H1 (cell line): ENCODE measurements around the gene CGB7. TPM values are rescaled to one million over a fixed set of nuclear protein-coding genes. Genes with fewer than 3 reads are reported as not detected.

Experiments used
- ATF2 ChIP-seq: IDR thresholded peaks from 2 replicates; pipeline ENCODE4 v1.6.1; 2012; ENCODE audit warnings: low read length, inconsistent platforms
- CBX5 ChIP-seq: fragments of 300-800, 300-1000 bp; sonication (generic); IDR thresholded peaks from 2 replicates; pipeline ENCODE4 v1.7.1; 2016; ENCODE audit warnings: antibody characterized with exemption, low read length, low read depth
- HDAC2 ChIP-seq, 2 experiments: fragments of 300-600 bp in 1 of 2; sonication (generic) in 1 of 2; IDR thresholded peaks; 2 replicates each; pipeline ENCODE4 v1.6.1; 2011 to 2012; ENCODE audit warnings: low read depth in 2 of 2, low read length in 2 of 2, mild to moderate bottlenecking in 2 of 2, moderate library complexity in 2 of 2, borderline replicate concordance in 1 of 2, inconsistent platforms in 1 of 2
- KDM1A ChIP-seq: fragments of 200-600, 300-600 bp; sonication (generic); IDR thresholded peaks from 2 replicates; pipeline ENCODE4 v1.7.1; 2016; ENCODE audit warnings: mild to moderate bottlenecking, low read length, borderline replicate concordance
- MAFK ChIP-seq: IDR thresholded peaks from 2 replicates; pipeline ENCODE4 v1.6.1; 2012; ENCODE audit warnings: low read depth, mild to moderate bottlenecking, improper control_type of control experiment, low read length
- PHF8 ChIP-seq: fragments of 200-600 bp; sonication (generic); conservative IDR thresholded peaks from 2 replicates; pipeline ENCODE4 v1.7.1; 2012; ENCODE audit warnings: low read depth, mild to moderate bottlenecking, inconsistent platforms, low read length, moderate library complexity
- POLR2A ChIP-seq, 2 experiments: IDR thresholded peaks; 1 replicate in 1 of 2; 2 replicates in 1 of 2; pipeline ENCODE4 v1.6.1; 2011; ENCODE audit warnings: low read depth in 2 of 2, low read length in 2 of 2, mild to moderate bottlenecking in 2 of 2; ENCODE audit errors: control extremely low read depth in 1 of 2
- RNF2 ChIP-seq: fragments of 200-900, 300-1000 bp; sonication (generic); IDR thresholded peaks from 2 replicates; pipeline ENCODE4 v1.7.1; 2016; ENCODE audit warnings: borderline replicate concordance, low read depth, mild to moderate bottlenecking, antibody characterized with exemption, low read length; ENCODE audit not compliant: poor library complexity, severe bottlenecking; ENCODE audit errors: missing control alignments
- SRF ChIP-seq: IDR thresholded peaks from 2 replicates; pipeline ENCODE4 v1.6.1; 2011; ENCODE audit warnings: mild to moderate bottlenecking, low read depth, low read length, moderate library complexity
- YY1 ChIP-seq: IDR thresholded peaks from 2 replicates; pipeline ENCODE4 v1.6.1; 2011; ENCODE audit warnings: low read depth, mild to moderate bottlenecking, low read length
- polyA plus RNA-seq, 7 experiments: library from polyadenylated mRNA; depleted of rRNA in 3 of 7; stranded (reverse) in 5 of 7; unstranded in 2 of 7; fragments of >200 nt in 5 of 7; fragments of 200-250 nt in 2 of 7; gene quantifications; 1 replicate in 5 of 7; 2 replicates in 1 of 7; 4 replicates in 1 of 7; pipeline versions ENCODE4 v1.2.1 to v1.2.3, GENCODE V29; 2011 to 2013; ENCODE audit warnings: missing spikeins in 2 of 7, mixed read lengths in 2 of 7
- total RNA-seq: library from RNA; stranded (reverse); fragmentation: NEBNext Ultra II Directional; extraction: Animal tissue kit (Norgen Biotek cat#: 25700); gene quantifications from 2 replicates; pipeline ENCODE4 v1.2.1, GENCODE V29; 2021
- TF ChIP-seq, protein P1 (sequence below): IDR thresholded peaks from 2 replicates; pipeline ENCODE4 v1.6.1; 2011; ENCODE audit warnings: low read length, improper control_type of control experiment
- TF ChIP-seq, protein P2 (sequence below): IDR thresholded peaks from 2 replicates; pipeline ENCODE4 v1.6.1; 2012; ENCODE audit warnings: inconsistent platforms
- TF ChIP-seq, protein P3 (sequence below), 3 experiments: IDR thresholded peaks; 1 replicate in 2 of 3; 2 replicates in 1 of 3; pipeline versions ENCODE4 v1.5.1 to v1.6.1; 2011; ENCODE audit warnings: low read length in 3 of 3, mild to moderate bottlenecking in 3 of 3, inconsistent platforms in 2 of 3, low read depth in 1 of 3, moderate library complexity in 1 of 3; ENCODE audit not compliant: insufficient read depth in 1 of 3; ENCODE audit errors: control extremely low read depth in 1 of 3

Gene CGB7
- total and polyA plus RNA-seq, 2 of the 8 experiments (the other 6 are each of a cell fraction or from before 2014, with no cell fraction given), result 1.2 to 2.2 TPM

- peak; percentile 61 for TF ChIP-seq RNF2
- TF ChIP-seq, protein P1, sequence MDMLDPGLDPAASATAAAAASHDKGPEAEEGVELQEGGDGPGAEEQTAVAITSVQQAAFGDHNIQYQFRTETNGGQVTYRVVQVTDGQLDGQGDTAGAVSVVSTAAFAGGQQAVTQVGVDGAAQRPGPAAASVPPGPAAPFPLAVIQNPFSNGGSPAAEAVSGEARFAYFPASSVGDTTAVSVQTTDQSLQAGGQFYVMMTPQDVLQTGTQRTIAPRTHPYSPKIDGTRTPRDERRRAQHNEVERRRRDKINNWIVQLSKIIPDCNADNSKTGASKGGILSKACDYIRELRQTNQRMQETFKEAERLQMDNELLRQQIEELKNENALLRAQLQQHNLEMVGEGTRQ, result no peak
- no peak for TF ChIP-seq ATF2
- TF ChIP-seq PHF8, result 0 out of 2 replicates have a peak, but pooled peaks have one; percentile 17
- no peak for TF ChIP-seq YY1
- no peak for TF ChIP-seq HDAC2 (IDR thresholded peaks at IDR 0.05; ENCODE audit: borderline replicate concordance in 1 of 2, low read depth in 2 of 2, low read length in 2 of 2)
- peak; percentile 29; the same call in 1 of the 2 replicates for TF ChIP-seq KDM1A
- TF ChIP-seq, protein P2, sequence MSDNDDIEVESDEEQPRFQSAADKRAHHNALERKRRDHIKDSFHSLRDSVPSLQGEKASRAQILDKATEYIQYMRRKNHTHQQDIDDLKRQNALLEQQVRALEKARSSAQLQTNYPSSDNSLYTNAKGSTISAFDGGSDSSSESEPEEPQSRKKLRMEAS, result peak; percentile 97
- TF ChIP-seq, protein P3, sequence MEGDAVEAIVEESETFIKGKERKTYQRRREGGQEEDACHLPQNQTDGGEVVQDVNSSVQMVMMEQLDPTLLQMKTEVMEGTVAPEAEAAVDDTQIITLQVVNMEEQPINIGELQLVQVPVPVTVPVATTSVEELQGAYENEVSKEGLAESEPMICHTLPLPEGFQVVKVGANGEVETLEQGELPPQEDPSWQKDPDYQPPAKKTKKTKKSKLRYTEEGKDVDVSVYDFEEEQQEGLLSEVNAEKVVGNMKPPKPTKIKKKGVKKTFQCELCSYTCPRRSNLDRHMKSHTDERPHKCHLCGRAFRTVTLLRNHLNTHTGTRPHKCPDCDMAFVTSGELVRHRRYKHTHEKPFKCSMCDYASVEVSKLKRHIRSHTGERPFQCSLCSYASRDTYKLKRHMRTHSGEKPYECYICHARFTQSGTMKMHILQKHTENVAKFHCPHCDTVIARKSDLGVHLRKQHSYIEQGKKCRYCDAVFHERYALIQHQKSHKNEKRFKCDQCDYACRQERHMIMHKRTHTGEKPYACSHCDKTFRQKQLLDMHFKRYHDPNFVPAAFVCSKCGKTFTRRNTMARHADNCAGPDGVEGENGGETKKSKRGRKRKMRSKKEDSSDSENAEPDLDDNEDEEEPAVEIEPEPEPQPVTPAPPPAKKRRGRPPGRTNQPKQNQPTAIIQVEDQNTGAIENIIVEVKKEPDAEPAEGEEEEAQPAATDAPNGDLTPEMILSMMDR (IDR thresholded peaks at IDR 0.05; ENCODE audit: control extremely low read depth in 1 of 3, insufficient read depth in 1 of 3, low read depth in 1 of 3, low read length in 3 of 3), result no peak
- TF ChIP-seq MAFK, result no peak
- no peak for TF ChIP-seq SRF
- no peak for TF ChIP-seq POLR2A (IDR thresholded peaks at IDR 0.05; ENCODE audit: control extremely low read depth in 1 of 2, low read depth in 2 of 2, low read length in 2 of 2)
- TF ChIP-seq CBX5, result no peak
Measured at GRCh38 chr19:49071860-49072547, 14.5 kb upstream of the CGB7 start (continued).
